HG03135 (cell line): ENCODE results near the gene NDE1.
A peak's percentile ranks its signal among the peaks of the same experiment; 100 is the strongest.
"Not testable (repeated sequence)": the region's sequence is repeated elsewhere in the genome, so short reads cannot be mapped to it uniquely, and the experiment has no call there.

Experiments used
- ATAC-seq: cut with Tn5 transposase; IDR thresholded peaks from one replicate; pipeline ENCODE4 v1.9.1; 2021; ENCODE audit warnings: mild to moderate bottlenecking, moderate library complexity; ENCODE audit not compliant: unreplicated experiment

Gene NDE1

DNA sequence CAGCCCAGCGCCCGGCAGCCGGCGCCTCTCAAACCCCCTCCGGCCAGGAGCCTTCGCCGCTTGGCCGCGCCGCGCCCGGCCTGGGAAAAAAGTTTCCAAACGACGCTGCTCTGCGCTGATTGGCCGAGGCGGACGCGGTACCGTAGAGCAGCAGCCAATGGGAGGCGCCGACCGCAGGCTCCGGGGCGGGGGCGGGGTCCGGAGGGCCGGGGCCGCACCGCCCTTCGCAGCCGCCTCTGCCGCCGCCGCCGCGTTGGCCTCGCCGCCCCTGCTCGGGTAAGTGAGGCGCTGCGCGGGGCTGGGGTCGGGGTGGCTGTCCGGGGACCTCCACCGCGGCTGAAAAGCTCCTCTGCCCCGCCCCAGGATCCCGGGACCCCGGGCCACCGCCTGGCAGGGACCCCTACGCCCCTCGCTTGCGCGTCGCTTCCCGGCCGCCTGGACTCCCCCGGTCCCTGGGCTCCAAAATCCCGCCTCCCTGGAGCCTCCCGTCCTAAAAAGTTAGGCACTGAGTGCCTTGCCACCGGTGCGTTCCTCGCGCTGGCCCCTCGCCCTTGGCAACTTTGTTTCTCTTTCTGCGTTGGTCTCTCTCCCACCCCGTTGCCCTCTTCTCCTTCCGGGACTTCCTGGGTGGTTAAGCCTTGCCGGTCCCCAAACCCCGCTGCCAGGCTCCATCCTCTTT lies at the start of gene NDE1:
Gene NDE1, plus strand, starts transcription at position 227 of the 679 bp plus-strand sequence. CDS start 14,534 bp downstream, outside the sequence.
- ATAC-seq: peak; percentile 72

GRCh38 chr16:15601212-15601879 lies 48.7 kb upstream of the NDE1 start:
- ATAC-seq: no peak

DNA sequence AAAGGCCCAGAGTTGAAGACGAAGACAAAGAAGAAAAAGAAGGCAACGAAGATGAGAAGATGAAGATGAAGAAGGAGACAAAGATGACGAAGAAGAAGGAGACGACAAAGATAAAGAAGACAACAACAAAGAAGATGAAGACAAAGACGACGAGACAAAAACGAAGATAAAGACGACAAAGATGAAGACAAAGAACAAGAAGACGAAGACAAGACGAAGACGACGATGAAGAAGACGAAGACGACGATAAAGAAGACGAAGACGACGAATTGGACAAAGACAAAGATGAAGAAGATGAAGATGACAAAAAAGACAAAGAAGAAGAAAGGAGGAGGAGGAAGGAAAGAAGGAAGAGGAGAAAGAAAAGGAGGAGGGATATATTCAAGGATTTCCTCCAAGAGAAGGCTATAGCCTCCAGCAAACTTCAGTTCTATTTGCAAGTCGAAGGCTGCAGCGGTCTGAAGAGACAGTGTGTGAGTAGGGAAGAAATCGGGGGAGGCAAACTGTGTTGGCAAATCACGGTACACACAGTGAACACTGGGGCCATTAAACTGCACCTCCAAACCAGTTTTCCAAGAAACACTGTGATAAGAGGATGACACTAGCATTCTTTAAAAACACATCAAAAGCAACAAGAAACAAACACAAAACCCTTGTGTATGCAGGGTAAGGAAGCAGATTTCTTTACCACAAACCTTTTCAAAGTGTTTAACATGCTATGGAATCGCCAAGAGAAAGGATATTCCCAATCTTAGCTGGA lies 47.6 kb upstream of the NDE1 start:
- no peak for ATAC-seq

DNA sequence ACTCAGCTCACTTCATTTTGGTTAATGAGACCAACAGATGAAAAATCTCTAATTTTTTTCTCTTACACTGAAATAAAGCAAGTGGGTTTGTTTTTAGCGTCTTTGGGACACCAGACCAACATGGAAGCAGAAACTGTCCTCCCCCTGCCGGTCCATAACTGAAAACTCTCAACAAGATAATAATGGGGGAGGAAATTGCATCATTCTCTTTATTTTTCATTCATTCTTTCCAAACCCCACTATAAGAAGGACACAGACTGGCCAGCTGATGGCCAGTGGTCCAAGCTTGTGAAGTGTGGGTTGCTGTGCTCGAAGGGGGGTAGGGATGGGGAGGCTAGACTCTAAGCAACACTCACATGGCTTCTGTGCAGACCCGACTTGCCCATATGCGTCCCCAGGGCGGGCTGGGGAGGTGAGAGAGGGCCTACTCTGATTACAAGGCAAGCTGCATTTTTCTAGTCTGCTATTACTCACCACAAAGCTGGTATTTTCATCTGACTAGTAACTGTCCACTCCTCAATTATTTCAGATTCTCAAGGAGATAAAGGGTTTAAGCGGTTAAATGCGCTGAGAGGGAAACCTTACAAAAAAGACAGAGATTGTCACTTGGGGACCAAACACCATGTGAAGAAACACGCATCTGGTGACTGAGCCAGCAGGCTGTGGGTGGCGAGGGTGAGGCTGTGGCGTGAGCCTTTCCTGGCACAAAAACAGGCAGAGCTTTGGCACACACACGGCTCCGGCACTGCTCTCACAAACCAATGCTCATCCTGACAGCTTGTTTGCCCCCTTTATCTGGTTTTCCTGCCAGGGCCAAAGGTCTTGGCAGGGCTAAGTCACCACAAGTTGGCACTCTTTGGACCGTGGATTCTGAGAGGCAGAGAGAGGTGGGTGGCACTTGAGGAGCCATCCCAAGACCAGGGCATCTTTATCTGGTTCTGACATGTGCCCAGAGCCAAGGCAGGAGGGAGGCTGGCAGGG lies 45.3 kb upstream of the NDE1 start:
- ATAC-seq: no peak

DNA sequence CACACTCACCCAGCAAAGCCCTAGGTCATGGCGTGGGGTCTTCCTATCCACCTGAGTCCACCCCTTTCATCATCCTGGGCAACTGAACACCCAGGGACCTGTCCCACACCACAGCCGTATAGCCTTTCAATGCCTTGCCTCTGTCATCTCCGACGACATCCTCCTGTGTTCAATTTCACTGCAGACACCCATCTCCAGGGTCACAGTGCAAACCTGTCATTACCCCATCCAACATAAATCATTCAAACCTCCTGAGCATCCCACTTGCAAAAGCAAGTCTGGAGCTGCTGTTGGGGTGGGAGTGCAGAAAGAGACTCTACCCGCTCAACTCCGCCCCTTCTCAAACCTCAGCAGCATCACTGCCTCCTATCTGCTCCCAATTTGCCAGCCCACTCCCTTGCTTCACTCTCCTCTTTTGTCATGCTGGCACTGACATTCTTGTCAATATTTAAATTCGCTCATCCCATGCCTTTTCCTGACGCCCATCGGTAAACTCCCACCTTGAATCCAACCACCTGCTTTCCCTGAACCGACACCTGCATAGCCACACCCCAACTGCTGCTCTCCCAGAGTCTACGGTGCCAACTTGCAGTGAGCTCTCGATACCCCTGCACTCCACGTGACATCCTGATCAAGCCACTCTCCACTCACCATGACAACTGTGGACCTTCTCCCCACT lies 44.1 kb upstream of the NDE1 start:
- ATAC-seq: no peak

DNA sequence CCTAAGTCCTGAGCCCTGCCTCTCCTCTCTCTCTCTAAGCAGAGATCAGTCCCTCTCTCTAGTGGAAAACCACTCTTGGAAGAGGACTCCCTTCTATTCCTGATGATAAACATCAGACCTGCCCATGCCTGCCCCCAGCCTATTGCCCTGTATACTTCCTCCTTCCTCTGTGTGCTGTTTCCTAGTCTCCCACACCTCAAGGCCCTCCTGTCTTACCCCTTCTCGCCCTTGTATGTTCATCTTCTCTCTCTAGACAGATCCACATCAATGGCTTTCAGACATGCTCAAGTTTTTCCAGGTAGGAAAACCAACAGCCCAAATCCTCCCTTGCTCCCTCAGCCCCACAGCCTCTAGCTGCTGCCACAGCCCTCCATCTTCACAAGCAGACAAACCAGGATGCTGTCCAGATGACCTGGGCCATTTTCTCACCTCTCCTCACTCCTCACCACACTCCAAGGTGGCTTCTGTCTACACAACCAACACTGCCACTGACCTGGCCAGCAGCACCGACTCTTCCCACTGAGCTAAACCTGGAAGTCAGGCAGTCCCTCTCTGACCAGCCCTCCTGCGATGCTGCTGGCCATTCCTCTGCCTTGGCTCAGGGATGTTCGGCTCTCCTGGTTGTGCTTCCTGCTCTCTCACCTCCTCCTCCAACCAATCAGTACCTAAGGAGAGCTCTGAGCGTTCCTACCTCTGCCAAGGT lies 43.4 kb upstream of the NDE1 start:
- no peak for ATAC-seq

- not testable (repeated sequence) for ATAC-seq
Observed at GRCh38 chr16:15607221-15607699, 42.8 kb upstream of the NDE1 start.

GRCh38 chr16:15607700-15608396 lies 42.2 kb upstream of the NDE1 start:
- ATAC-seq: no peak

DNA sequence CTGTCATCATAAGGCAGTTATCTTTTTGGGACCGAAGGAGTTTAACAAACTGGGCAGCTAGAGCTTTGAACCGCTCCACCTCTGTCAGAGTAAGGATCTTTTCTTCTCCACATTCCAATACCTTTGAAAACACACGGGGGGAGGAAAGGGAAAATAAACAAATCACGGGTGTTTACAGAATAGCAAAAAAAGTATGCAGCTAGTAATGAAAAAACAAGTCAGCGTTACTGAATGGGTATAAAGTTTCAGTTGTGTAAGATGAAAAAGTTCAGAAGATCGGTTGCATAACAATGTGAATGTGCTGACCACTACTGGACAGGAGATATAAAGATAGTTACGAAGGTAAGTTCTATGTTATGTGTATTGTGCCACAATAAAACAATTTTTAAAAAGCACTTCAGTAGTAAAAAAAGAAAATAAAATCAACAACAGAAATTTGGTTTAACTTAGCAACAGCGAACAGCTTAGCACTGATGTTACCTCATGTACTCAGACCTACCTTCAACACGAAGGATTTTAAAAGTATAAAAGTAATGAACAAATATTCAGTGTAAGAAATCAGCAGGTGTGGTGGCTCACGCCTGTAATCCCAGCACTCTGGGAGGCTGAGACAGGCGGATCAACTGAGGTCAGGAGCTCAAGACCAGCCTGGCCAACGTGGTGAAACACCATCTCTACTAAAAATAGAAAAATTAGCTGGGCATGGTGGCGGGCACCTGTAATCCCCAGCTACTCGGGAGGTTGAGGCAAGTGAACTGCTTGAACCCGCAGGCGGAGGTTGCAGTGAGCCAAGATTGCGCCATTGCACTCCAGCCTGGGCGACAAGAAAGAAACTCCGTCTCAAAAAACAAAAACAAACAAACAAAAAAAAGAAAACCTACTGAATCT lies 41.4 kb upstream of the NDE1 start:
- no peak for ATAC-seq

GRCh38 chr16:15609286-15609649 lies 40.8 kb upstream of the NDE1 start:
- ATAC-seq: no peak

DNA sequence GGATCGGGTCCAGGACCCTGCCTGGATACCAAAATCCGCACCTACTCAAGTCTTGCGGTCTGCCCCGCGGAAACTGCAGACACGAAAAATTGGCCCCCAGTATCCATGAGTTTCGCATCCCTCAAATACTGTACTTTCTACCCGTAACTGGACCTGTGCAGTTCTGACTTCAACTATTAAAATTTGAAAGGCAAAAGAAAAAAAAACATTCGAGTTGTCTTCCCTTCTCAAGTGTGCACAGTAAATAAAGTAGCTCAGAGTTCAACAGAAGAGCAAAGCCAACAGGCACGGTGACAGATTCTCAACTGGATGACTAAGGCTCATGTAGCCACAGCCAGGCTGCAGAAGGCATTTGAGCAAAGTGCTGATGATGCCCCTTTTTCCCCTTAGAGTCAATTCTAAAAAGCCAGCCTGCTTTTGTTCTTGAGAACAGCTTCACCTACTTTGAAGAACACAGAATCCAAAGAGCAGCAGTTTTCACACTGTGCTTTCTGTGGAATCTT lies 39.6 kb upstream of the NDE1 start:
- ATAC-seq: no peak

DNA sequence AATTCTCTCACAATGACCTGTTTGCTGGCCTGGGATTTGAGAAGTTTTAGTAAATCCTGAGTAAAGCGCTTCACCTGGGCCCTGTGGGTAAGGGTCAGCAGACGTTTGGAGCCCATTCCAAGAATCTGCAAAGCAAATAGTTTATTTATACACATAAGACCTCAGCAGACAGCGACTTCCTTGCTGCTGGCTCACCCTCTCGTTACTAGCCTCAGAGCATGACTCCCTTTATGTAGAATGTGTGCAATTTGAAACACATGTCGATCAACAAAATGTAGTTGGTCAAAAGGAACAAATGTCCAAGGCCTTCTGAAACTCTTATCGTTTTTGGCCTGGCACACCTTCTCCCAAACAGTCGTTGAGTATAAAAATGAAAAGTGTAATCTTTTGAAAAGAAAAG lies 38.4 kb upstream of the NDE1 start:
- no peak for ATAC-seq

GRCh38 chr16:15613676-15614075 lies 36.4 kb upstream of the NDE1 start:
- no peak for ATAC-seq

- ATAC-seq: no peak
Observed at GRCh38 chr16:15616012-15616411, 34.0 kb upstream of the NDE1 start.

GRCh38 chr16:15616475-15617165 lies 33.4 kb upstream of the NDE1 start:
- no peak for ATAC-seq

DNA sequence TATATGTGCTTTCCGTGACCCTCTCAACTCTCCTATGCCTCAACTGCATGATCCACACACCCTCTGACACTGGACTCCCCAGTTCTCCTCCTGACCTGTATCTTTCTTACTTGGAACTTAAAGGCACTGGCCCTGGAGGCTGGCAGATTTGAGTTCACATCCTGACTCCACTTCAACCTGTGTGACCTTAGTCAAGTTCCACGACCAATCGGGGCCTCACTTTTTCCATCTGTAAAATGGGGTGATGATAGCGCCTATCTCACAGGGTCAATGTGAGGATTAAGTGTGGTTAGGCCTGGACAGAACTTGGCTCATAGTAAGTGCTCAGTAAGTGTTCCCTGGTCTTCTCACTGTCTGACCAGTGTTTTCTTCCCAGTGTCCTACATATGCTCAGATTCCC lies 32.1 kb upstream of the NDE1 start:
- no peak for ATAC-seq

DNA sequence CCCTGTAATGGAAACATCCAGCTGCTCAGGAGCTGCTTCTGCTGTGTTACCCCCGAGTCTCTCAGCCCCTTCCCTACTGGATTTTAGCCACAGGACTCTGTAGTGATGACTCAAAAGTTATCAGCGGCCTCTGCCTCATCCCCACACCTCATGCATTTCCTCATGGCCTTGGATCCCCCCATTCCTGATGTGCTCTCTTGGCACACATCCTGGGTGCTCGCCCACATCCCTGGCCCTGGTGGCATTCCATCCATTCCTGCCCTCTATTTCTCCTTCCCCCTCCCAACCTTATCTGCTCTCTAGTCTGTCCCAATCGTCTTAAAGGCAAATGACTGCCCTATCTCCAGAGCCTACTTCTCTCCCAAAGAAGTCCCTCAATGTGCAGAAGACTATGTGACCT lies 31.7 kb upstream of the NDE1 start:
- ATAC-seq: no peak
